KMS-11 (cell line): ENCODE measurements around the gene PABPC1L.

Experiments
- H2AFZ ChIP-seq: fragments of 200-600 bp; sonication (generic); 2 replicates; pipeline ENCODE4 v1.6.1; 2016; ENCODE audit warnings: antibody characterized with exemption, mixed run types, low read depth
- H3K27ac ChIP-seq: fragments of 200-600 bp; sonication (generic); 2 replicates; pipeline ENCODE4 v1.6.1; 2016; ENCODE audit warnings: mild to moderate bottlenecking, mixed run types
- H3K27me3 ChIP-seq: fragments of 200-600 bp; sonication (generic); 2 replicates; pipeline ENCODE4 v1.6.1; 2017; ENCODE audit warnings: mild to moderate bottlenecking, low read depth, mixed run types, moderate library complexity; ENCODE audit not compliant: insufficient read depth
- H3K36me3 ChIP-seq: fragments of 200-600 bp; sonication (generic); 2 replicates; pipeline ENCODE4 v1.6.1; 2017; ENCODE audit warnings: mild to moderate bottlenecking, mixed run types; ENCODE audit not compliant: insufficient read depth
- H3K4me1 ChIP-seq: fragments of 200-600 bp; sonication (generic); 2 replicates; pipeline ENCODE4 v1.6.1; 2016; ENCODE audit warnings: mild to moderate bottlenecking, low read depth, mixed run types; ENCODE audit not compliant: poor library complexity, severe bottlenecking
- H3K4me2 ChIP-seq: fragments of 200-600 bp; sonication (generic); 2 replicates; pipeline ENCODE4 v1.7.0; 2016; ENCODE audit warnings: mild to moderate bottlenecking, mixed run types
- H3K4me3 ChIP-seq: fragments of 200-600 bp; sonication (generic); IDR thresholded peaks from 2 replicates; pipeline ENCODE4 v1.6.1; 2017; ENCODE audit warnings: low read depth, low read length, mixed read lengths; ENCODE audit not compliant: insufficient read depth
- H3K79me2 ChIP-seq: fragments of 200-600 bp; sonication (generic); 2 replicates; pipeline ENCODE4 v1.6.1; 2016; ENCODE audit warnings: low read depth, mixed run types; ENCODE audit not compliant: insufficient read depth
- H3K9ac ChIP-seq: fragments of 200-600 bp; sonication (generic); 2 replicates; pipeline ENCODE4 v1.6.1; 2016; ENCODE audit warnings: mild to moderate bottlenecking, mixed run types
- H4K20me1 ChIP-seq: fragments of 200-600 bp; sonication (generic); 2 replicates; pipeline ENCODE4 v1.6.1; 2016; ENCODE audit warnings: mild to moderate bottlenecking, mixed run types; ENCODE audit not compliant: insufficient read depth
- CTCF ChIP-seq: fragments of 200-600 bp; sonication (generic); conservative IDR thresholded peaks from 2 replicates; pipeline ENCODE4 v1.6.1; 2017; ENCODE audit warnings: low read depth, mild to moderate bottlenecking, antibody characterized with exemption, low read length, moderate library complexity, mixed read lengths

PABPC1L gene

GRCh38 chr20:44981736-44982406 is 72.0 kb downstream of the PABPC1L start:
- Histone ChIP-seq H4K20me1 (no peaks in the 10 kb centered on the region), H3K9ac (no peak overlapping the region), H3K27ac (no peak overlapping the region), H3K79me2 (peaks cover 21% of the 10 kb centered on the region; the same call in 1 of the 2 replicates), H3K27me3 (no peaks in the 10 kb centered on the region), H3K4me2 (no peak overlapping the region), H3K36me3 (no peaks in the 10 kb centered on the region; the same call in 1 of the 2 replicates), H3K4me3 (no peak overlapping the region), H3K4me1 (peaks cover 51% of the 10 kb centered on the region), H2AFZ (no peak overlapping the region)
- no peak for TF ChIP-seq CTCF

- Histone ChIP-seq H3K4me2 (no peak overlapping the region), H3K27ac (no peak overlapping the region), H4K20me1 (no peaks in the 10 kb centered on the region), H3K36me3 (peaks cover 6% of the 10 kb centered on the region; the same call in 1 of the 2 replicates), H3K27me3 (no peaks in the 10 kb centered on the region), H3K4me3 (no peak overlapping the region), H3K9ac (no peak overlapping the region), H3K4me1 (peaks cover 37% of the 10 kb centered on the region), H2AFZ (no peak overlapping the region), H3K79me2 (peaks cover 21% of the 10 kb centered on the region; the same call in 1 of the 2 replicates)
- TF ChIP-seq CTCF: no peak
Measured at GRCh38 chr20:44983093-44983674, 73.3 kb downstream of the PABPC1L start.

- Histone ChIP-seq H3K4me1 (peaks cover 63% of the 10 kb centered on the region), H3K27me3 (no peaks in the 10 kb centered on the region), H2AFZ (no peak overlapping the region), H3K4me2 (no peak overlapping the region), H3K4me3 (no peak overlapping the region), H3K27ac (no peak overlapping the region), H4K20me1 (no peaks in the 10 kb centered on the region), H3K9ac (no peak overlapping the region), H3K36me3 (peaks cover 9% of the 10 kb centered on the region; the same call in 1 of the 2 replicates), H3K79me2 (peaks cover 48% of the 10 kb centered on the region)
- TF ChIP-seq CTCF: no peak
Measured at GRCh38 chr20:44988631-44989171, 78.8 kb downstream of the PABPC1L start.
